Posterior vena cava (tissue), 2 donors: ENCODE measurements around the gene VWA3B. TPM values are rescaled to one million over a fixed set of nuclear protein-coding genes. Genes with fewer than 3 reads are reported as not detected.
"Not testable (repeated sequence)": the region's sequence is repeated elsewhere in the genome, so short reads cannot be mapped to it uniquely, and the experiment has no call there.

Experiments used
- DNase-seq: peaks from one replicate; pipeline ENCODE4 v3.0.0-alpha.2; 2020; ENCODE audit warnings: low spot score
- intact Hi-C, 2 donors: fragments of 100-400 bp; cut with DNase I; formaldehyde crosslinking; loops; one replicate each; pipeline versions ENCODE4 v1.14.1 to v1.14.2; 2022 to 2023
- total RNA-seq, 2 donors: library from RNA; stranded (reverse); fragmentation: NEBNext Ultra II Directional; extraction: Animal tissue kit (Norgen Biotek cat#: 25700); gene quantifications; one replicate each; pipeline ENCODE4 v1.2.1, GENCODE V29; 2021
- donor health status: DM: yes; HTN: yes; CAD: no.
- donor health status: DM: yes; HTN: yes; CAD: no.

VWA3B gene
- total RNA-seq, 2 donors from 2014 or later: 0.29 TPM; not detected in 1

DNA sequence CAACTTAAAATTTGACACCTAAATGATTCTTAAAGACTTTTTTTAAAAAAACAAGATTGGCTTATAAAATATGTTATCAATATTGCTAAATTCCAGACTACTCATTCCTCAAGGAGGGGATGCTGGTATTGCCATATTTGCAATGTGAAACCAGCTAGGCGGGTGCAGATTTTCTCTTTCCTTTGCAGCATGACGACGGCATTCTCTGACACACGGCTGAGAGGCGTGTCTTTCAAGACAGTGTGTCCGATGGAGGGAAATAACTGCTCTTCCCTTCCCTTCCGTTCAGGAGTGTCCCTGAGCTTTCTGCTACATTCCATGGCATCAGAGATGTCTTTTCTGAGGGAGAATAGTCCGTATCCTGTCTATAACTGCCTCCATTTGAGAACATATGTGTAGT, 221.1 kb downstream of the VWA3B start:
- intact Hi-C loops: no loop called here
- DNase-seq: no peak

DNA sequence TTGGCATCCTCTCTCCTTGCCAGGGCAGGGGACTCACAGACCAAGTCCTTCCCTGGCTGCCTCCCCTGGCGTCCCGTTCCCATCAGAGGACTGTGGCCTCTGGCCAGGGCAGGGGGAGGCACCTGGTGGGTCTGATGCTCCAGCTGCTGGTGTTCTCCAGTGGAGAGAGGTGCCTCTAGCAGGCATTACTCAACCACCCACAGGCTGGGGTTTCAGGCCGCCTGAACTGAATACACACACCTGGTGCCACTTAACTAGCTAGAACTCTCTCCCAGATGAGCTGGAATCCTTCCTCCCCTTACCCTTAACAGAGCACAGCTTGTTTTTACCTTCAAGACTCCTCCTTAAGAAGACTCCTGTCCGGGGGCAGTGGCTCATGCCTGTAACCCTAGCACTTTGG, 221.6 kb downstream of the VWA3B start:
- intact Hi-C loops: no loop called here
- DNase-seq: no peak

DNA sequence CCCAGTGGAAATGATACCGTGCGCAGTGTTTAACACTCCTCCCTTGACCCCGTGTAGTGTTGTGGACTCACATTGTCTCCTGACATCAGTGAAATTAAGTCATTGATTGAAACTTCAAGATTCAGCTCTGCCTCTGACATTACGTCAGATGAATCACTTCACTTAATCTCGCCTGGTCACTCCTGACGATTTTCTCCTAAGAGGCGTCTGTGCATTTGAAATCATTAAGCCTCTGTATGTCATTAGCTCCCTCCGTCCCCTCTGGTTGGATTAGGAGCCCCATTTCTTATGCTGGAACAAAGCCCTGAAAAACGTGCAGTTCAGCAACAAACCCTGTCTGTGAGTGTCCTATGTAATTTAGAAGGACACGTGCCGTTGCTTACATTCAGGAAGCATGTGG, 222.6 kb downstream of the VWA3B start:
- intact Hi-C loops: no loop called here
- no peak for DNase-seq

DNA sequence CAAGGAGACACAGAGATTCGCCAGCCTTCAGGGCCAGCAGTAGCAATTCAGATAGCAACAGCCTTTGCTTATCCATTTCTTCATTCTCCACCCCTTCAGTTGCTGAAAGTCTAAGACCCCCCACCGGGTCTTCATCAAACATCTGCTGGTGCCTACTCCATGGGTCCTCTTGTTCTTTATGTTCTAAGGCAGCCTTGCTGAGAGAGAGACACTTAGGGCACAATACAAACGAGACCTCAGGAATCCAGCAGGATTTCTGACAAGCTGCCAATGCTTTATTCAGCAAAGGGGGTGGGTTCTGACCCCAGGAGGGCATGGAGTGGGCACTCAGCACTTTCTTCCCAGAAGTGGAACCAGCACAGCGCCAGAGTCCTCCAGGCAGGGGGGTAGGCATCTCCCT, 223.0 kb downstream of the VWA3B start:
- no peak for DNase-seq
- intact Hi-C loops: no loop called here

DNA sequence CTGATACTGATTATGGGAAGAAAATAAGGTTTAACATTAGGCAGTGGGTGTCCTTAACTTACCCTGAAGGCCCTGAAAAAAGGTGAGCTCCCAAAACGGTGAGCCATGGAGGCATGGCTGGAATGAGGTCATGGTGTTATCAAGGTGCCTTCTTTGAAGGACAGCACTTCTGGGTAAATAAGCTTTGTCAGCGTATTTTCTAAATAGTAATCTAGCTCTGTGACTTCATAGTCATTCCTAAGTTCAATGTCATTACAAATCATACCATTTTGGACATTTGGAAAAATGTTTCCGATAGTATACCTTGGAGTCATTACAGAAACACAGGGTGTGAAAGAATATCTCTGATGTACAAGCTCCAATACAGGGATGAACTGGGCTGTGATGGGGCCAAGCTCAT, 224.1 kb downstream of the VWA3B start:
- no peak for DNase-seq
- intact Hi-C loops: no loop called here

DNA sequence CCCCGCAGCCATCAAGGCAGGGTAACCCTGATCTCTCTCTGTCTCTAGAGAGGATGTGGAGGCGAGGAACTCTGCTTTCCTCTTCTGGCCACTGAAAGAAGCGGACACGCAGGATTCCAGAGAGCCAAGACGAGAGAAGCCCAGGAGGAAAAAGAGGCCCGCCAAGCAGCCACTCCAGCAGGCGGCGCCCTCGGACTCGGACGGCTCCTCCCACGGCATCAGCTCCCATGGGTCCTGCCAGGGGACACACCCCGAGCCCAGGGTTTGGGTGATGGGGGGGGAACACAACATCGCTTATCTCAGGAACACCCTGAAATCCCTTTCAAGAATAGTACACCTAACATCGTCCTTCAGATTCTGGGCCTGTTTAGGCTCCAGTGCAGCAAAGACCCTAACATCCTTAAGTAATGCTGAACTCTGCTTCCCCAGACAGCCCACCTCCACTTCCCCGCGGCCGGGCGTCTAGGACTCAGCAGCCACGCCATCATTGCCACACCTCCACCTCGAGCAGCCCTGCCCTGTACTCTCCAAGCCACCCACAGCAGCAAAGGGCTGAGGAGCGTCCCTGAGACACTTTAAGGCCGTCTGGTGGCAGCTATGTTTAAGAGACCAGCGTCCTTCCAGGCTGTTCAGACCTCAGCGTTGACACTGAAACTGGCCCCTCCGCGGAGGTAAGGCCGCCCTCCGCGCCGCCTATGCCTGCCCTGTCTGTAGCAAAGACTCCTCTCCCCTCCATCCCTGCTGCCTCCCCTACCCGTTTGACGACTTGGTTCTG, 225.0 kb downstream of the VWA3B start:
- intact Hi-C loops: no loop called here

DNA sequence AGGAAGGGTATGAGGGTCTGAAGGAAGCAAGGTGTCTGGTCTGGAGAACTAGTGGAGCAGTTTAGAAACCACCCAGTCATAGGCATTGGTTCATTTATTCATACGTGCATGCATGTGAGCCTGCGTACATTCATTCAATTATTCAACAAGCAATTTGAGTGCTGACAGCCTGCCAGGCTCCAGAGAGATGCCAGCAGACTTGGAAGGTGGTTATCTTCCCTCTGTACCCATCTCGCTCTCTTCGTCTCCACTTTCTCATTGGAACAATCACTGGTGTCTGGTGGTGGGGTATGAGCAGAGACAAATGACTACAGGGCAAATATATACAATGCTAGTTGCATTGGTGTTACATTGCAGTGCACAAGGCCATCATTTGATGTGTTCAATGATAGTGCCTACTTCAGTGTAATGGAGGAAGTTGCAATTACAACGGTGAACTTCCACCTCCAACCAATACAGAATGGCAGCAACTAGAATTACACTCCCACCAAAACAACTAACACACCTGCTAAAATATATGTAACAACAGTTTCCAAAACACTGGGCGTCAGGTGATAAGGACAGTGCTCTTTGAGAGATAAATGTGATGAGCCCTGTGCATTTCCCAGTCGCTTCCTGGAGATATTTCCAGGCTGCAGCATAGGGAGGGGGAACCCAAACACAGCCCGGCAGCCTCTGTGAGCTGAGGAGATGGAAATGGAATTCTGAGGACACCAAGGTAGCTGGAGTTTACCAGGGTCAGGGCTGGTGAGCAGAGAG, 226.7 kb downstream of the VWA3B start:
- DNase-seq: no peak
- intact Hi-C loops: no loop called here

More for the DNA sequence above, 225.0 kb downstream of the VWA3B start:
- DNase-seq: no peak

DNA sequence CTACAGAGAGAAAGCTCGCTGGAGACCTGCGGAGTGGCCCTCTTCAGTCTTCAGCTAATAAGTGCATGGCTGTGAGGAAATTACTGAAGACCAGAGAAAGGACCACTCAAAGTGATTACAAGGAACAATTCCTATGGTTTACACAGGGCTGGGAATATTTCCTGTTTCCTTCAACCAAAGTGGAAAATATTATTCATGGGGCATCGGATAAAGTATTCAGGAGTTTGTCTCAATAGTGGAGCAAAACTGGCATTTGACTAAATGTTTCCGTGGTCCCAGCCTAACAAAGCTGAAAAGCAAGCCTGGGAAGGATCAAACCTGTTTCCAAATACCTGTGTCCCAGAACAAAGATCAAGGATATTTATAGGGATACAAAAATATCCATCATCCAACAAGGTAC, 227.3 kb downstream of the VWA3B start:
- no peak for DNase-seq
- intact Hi-C loops: no loop called here

DNA sequence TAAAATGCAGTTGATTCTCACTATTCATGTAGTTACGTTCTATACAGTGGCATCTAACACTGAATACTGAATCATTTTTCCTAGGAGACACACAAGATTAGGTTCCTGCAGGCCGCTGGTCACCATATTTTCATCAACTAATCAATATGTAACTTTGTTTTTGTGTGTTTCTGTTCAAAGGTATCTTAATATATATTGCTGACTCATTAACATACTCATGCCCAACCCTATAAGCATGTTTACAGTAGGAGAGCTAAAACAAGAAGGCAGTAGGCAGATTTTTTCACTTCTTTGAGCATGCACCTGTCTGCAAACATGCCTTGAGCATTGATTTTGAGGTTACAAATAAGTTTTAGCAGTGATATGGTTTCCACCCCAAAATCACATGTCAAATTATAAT, 229.0 kb downstream of the VWA3B start:
- intact Hi-C loops: no loop called here
- no peak for DNase-seq

DNA sequence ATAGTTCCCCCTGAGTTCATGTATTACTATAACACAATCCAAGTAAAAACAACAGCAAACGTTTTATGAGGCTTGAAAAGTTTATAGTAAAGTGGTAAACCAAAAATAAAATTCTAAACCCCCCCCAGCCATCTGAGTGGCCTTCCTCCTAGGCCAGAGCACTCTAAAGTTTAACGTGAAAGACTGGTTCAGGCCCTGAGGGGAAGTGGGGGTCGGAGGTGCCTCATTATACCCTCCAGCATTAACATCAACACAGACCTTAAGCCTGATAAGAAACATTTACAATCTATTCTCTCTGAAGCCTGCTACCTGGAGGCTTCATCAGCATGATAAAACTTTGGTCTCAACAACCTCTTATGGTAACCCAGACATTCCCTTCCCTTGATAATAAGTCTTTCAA, 230.2 kb downstream of the VWA3B start:
- no peak for DNase-seq
- intact Hi-C loops: no loop called here

DNA sequence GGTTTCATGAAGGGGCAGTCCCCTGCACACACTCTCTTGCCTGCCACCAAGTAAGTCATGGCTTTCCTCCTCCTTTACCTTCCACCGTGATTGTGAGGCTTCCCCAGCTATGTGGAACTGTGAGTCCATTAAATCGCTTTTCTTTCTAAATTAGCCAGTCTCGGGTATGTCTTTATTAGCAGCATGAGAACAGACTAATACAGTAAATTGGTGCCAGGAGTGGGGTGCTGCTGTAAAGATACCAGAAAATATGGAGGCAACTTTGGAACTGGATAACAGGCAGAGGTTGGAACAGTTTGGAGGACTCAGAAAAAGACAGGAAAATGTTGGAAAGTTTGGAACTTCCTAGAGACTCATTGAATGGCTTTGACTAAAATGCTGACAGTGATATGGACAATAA, 233.2 kb downstream of the VWA3B start:
- DNase-seq, intact Hi-C loops: not testable (repeated sequence)

DNA sequence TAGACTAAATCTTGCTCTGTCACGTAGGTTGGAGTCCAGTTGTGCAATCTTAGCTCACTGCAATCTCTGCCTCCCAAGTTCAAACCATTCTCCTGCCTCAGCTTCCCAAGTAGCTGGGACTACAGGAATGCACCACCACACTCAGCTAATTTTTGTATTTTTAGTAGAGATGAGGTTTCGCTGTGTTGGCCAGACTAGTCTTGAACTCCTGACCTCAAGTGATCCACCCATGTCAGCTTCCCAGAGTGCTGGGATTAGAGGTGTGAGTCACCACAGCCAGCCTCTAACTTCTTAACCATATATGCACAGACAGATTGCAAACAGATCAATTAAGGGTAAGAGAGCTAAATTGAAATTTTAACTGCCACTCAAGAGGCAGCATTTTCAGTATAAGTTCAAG, 237.2 kb downstream of the VWA3B start:
- intact Hi-C loops: no loop called here
- no peak for DNase-seq

DNA sequence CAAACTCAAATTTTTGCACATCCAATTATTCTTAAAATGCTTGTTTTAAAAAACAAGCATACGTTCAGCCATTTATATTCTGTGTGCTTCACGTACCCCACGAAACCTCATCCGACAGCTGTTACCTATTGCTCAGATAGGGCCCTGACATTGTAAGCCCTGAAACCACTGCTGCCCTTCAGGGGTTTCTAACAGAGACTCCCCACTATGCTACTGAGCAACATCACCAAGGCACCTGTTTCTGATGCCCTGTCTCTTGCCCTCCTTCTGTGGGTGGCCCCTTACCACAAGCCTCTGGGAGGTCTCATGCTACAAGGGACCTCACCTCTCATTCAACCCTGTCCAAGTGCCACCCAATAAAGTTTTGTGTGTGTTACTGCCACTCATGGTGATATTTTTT, 240.8 kb downstream of the VWA3B start:
- intact Hi-C loops: loop anchor here in 1 of 2 donors (2.0 to 5.0 kb wide), 2 partner anchors 33 to 115 kb away; partner anchors contain the start of gene INPP4A
- DNase-seq: no peak

DNA sequence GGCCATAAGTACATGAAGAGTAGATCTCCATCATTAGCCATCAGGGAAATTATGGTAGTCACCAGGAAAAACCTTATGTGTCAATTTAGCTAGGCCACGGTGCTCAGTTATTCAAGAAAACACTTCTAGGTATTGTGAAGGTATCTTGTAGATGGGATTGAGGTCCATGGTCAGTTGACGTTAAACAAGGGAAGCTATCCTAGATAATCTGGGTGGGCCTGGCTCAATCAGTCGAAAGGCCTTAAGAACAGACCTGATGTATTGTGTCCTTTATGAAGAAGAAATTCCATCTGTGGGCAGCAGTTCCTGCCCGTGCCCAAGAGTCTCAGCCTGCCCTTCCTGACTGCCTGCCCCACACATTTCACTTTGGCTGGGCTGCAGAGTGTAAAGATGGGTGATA, 242.6 kb downstream of the VWA3B start:
- intact Hi-C loops: loop anchor here in 1 of 2 donors (2.0 to 5.0 kb wide), 2 partner anchors 31 to 113 kb away; partner anchors contain the start of gene INPP4A
- DNase-seq: no peak

DNA sequence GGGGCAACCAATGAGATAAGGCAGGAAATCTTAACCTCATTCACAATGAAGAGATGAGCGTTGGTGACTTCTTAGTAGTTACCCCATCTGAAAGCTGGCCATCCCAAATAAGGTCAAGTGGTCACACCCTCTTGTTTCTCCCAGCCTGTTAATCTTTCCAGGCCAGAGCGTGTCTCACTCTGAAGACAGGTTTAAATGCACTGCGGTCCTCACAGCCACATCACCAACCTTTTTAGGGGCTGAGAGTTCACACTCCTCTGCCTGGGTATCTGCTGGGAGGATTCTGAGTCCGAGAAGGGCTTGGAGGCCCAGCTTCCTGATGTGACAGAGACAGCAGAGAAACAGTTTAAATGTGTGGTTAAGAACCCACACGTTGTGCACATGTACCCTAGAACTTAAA, 246.0 kb downstream of the VWA3B start:
- intact Hi-C loops: no loop called here
- DNase-seq: no peak

DNA sequence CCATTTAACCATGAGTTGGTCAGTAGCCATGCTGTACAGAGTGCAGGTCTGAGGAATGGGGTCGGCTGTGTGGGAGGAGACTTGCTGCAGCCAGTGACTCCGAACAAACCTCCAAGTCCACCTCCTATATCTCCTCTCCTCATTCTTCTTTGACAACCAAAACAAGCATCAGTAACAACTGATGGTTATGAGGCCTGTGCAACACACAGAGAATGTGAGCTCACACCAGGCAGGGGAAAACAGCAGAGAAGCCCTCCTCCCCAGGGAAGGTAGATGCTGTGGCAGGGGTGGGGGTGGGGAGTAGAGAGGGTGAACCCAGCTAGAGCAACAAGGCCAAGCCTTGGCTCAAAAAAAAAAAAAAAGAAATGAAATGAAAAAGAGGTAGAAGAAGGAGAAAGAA, 247.0 kb downstream of the VWA3B start:
- intact Hi-C loops: no loop called here
- DNase-seq: no peak

DNA sequence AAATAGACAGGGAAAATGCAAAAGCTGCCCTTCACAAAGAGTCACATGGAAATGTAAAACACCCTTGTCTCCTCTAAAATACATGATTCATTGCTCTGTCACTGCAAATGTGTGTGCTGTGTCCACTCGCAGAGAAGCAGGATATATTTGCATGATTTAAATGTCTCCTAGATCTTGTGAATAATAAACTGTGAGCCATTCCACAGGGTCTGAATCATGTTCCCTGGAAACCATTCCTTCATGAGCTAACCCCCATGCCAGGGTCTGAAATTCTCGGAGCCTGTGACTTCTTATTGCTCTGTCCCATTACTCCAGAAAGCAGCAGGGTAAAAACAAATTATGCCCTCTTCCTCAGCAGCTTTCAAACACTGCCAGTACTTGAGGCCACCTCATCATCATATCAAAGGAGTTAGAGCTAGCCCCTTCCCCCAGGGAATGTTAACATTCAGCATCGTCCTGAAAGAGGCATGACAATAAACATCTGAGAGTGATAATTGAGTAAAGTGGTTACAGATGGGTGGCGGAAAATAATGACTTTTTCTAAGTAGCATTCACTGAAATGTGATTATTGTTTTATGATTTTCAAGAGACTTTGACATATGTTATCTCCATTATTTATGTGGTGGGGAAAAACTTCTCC, 247.6 kb downstream of the VWA3B start:
- DNase-seq: no peak
- intact Hi-C loops: no loop called here

DNA sequence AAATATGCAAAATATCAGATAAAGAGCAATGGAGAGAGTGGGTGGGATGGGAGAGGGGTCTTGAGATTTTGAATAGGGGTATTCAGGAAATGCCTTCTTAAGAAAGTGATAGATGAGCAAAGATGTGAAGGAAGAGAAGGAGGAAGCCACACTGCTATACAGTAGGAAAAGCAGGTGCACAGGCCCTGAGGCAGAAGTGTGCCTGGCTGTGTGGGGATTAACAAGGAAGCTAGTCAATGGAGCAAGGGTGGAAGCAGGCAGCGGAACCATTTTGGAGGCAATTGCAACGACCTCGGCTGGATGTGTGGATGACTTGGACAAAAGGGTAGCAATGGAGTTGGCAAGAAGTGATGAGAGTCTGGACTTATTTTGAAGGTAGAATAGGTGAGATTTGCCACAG, 248.3 kb downstream of the VWA3B start:
- DNase-seq: no peak
- intact Hi-C loops: no loop called here

DNA sequence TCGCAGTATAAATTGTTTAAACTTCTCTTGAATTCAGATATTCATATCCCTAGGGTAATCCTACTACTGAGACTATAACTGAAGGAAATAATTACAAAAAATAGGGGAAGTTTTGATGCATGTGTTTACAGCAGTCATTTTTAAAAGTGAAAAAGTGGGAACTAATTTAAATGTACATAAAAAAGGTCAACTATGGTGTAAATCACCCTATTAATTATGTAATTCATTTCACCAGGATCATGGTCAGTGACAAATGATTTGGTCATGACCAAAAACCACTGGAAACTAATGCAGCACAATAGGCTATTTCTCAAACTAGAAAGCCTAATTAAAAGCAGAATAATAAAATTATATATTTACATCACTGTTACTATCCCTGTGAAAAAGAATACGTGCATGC, 254.3 kb downstream of the VWA3B start:
- no peak for DNase-seq
- intact Hi-C loops: no loop called here

DNA sequence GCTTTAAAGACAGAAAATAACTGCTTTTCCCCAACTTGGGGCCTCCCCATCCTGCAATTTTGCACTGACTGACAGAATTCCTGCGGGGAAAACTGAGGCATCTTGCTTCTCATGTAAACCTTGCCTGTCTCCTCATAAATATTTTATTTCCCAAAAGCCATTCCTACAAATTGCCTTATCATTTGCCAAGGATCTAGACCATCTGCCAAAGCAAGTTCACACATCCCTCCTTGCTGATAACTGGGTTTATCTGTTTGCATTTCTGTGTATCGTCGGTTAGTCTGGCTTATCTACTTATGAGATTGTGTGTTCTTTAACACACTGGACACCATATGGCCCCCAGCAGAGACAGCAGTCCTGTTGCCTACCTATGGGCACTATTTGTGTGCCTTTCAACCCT, 256.3 kb downstream of the VWA3B start:
- intact Hi-C loops: no loop called here
- no peak for DNase-seq
